Subcutaneous abdominal adipose tissue (tissue), 5 donors: Measurements from ENCODE around the gene GDPD3.
"Not testable (repeated sequence)": the region's sequence is repeated elsewhere in the genome, so short reads cannot be mapped to it uniquely, and the experiment has no call there.

ENCODE experiments used
- H3K27ac ChIP-seq: one replicate; pipeline ENCODE4 v1.7.0; 2013; ENCODE audit warnings: low read depth, mild to moderate bottlenecking, inconsistent platforms, low read length, moderate library complexity
- H3K27me3 ChIP-seq, 5 donors: one replicate each; pipeline ENCODE4 v1.7.0; 2013; ENCODE audit warnings: low read length in 5 of 5, inconsistent platforms in 1 of 5; ENCODE audit not compliant: control insufficient read depth in 5 of 5, insufficient read depth in 4 of 5
- H3K36me3 ChIP-seq, 5 donors: one replicate each; pipeline ENCODE4 v1.7.0; 2013; ENCODE audit warnings: low read length in 5 of 5; ENCODE audit not compliant: control insufficient read depth in 5 of 5, insufficient read depth in 5 of 5
- H3K4me1 ChIP-seq, 5 donors: one replicate each; pipeline ENCODE4 v1.7.0; 2013; ENCODE audit warnings: low read length in 5 of 5, mild to moderate bottlenecking in 3 of 5, moderate library complexity in 1 of 5; ENCODE audit not compliant: control insufficient read depth in 5 of 5, insufficient read depth in 5 of 5
- H3K4me3 ChIP-seq, 5 donors: one replicate each; pipeline ENCODE4 v1.7.0; 2013; ENCODE audit warnings: low read length in 5 of 5, low read depth in 1 of 5
- H3K9ac ChIP-seq, 5 donors: one replicate each; pipeline ENCODE4 v1.7.0; 2013; ENCODE audit warnings: low read length in 5 of 5, mild to moderate bottlenecking in 4 of 5, moderate library complexity in 3 of 5
- H3K9me3 ChIP-seq, 5 donors: one replicate each; pipeline ENCODE4 v1.7.0; 2013; ENCODE audit warnings: low read length in 5 of 5; ENCODE audit not compliant: control insufficient read depth in 5 of 5
- donor health status: healthy.
- donor health status: healthy.
- donor health status: healthy.
- donor health status: healthy.
- donor health status: healthy.

GDPD3 gene

DNA sequence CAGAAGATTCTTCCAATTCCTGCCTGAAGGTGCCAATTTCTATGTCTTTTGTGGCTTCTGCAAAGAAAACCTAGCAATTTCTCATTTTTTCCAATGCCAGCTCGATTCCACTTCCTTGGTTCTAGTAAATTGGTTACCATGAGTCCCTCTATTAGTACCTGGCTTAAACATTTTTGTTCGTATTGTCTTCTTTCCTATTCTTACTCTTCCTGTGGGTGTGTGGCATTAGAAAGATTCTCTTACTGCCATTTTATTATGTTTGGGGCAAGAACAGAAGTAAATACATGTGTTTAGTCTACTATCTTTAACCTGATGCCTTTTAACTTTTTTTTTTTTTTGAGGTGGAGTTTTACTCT, 30.0 kb upstream of the GDPD3 start:
- Histone ChIP-seq H3K9me3 (no peaks in the 10 kb centered on the region), H3K27ac (no peak overlapping the region), H3K9ac (no peak overlapping the region), H3K36me3 (no peaks in the 10 kb centered on the region), H3K27me3 (no peaks in the 10 kb centered on the region), H3K4me3 (no peak overlapping the region), H3K4me1 (peaks cover 0 to 6% (median 0%) of the 10 kb centered on the region in 5 donors)

DNA sequence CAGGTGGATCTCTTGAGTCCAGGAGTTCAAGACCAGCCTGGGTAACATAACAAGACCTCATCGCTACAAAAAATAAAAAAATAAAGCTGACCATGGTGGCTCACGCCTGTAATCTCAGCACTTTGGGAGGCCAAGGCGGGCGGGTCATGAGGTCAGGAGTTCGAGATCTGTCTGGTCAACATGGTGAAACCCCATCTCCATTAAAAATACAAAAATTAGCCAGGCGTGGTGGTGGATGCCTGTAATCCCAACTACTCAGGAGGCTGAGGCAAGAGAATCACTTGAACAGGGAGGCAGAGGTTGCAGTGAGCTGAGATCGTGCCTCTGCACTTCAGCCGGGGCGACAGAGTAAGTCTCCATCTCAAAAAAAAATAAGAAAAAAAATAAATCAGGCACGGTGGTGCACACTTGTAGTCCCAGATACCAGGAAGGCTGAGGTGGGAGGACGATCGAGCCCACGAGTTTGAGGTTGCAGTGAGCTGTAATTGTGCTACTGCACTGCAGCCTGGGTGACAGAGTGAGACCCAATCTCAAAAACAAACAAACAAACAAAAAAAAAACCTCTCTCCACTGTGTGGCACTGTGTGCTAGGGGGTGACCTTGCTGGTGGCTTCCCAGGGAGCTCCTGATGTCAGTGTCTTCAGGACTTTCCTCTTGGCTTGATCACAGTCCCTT, 29.5 kb upstream of the GDPD3 start:
- Histone ChIP-seq H3K9ac (no peak overlapping the region), H3K9me3 (no peaks in the 10 kb centered on the region), H3K27ac (no peak overlapping the region), H3K4me1 (peaks cover 0 to 6% (median 0%) of the 10 kb centered on the region in 5 donors), H3K36me3 (no peaks in the 10 kb centered on the region), H3K4me3 (no peak overlapping the region), H3K27me3 (no peaks in the 10 kb centered on the region)

DNA sequence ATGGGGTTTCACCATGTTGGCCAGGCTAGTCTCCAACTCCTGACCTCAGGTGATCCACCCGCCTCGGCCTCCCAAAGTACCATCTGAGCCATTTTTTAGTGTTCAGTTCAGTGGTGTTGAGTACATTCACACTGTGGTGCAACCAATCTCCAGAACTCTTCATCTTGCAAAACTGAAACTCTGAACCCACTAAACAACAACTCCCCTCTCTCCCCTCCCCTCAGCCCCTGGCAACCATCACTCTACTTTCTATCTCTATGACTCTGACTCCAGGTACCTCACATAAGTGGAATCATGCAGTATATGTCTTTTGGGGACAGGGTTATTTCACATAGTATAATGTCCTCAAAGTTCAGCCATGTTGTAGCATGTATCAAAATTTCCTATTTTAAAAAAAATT, 28.4 kb upstream of the GDPD3 start:
- H3K4me1 ChIP-seq = peaks cover 0 to 6% (median 0%) of the 10 kb centered on the region in 5 donors
- no peak overlapping the region for H3K4me3 ChIP-seq
- no peaks in the 10 kb centered on the region for H3K9me3 ChIP-seq
- H3K36me3 ChIP-seq = no peaks in the 10 kb centered on the region
- no peak overlapping the region for H3K9ac ChIP-seq
- H3K27ac ChIP-seq = no peak overlapping the region
- H3K27me3 ChIP-seq = no peaks in the 10 kb centered on the region

DNA sequence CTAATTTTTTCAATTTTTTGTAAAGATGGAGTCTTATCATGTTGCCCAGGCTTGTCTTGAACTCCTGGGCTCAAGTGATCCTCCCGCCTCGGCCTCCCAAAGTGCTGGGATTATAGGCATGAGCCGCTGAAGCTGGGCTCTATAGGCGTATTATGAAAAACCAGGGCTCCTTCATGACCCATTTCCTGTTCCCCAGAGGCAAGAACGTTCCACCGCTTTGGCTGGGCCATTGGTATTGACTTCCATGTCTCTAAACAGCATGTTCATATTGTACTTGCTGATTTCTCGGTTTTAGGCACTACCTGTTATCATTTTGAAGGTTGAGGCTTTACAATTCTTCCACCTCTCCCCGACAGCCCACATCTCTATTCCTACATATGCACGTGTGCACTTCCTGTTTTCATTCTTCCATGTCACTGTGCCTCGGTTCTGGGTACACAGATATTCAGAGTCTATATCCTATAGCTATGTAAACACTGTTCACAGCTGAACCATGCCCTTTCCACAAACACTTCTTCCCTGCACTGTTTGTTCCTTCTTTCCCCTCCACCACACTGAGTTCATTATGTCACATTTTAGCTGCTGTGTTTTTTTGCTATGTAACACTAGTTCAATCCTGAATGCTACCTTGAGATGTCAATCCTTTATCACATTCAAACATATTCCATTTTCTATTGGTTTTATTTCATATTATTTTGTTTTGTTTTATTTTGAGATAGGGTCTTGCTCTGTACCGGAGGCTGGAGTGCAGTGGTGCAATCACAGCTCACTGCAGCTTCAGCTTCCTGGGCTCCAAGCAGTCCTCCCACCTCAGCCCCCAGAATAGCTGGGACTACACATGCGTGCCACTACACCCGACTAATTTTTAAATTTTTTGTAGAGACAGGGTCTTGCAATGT, 26.5 kb upstream of the GDPD3 start:
- Histone ChIP-seq H3K27ac (no peak overlapping the region), H3K36me3 (no peaks in the 10 kb centered on the region), H3K9me3 (no peaks in the 10 kb centered on the region)

DNA sequence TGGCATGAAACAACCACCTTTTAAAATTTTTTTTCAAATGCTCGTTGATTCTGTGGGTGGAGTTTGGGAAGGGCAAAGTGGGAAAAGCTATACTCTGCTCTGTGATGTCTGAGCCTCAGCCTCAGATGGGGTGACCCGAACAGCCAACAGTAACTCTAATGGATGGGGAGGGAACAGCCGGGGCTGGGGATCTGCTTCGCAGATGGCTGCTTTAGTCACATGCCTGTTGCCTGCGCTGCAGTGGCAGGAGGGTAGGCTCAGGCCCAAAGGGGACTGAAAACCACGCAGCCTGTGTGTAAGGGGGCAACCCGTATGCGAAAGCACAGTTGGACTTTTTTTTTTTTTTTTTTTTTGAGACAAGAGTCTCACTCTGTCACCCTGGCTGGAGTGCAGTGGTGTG, 24.6 kb upstream of the GDPD3 start:
- H3K9ac ChIP-seq = no peak overlapping the region
- H3K27me3 ChIP-seq = no peaks in the 10 kb centered on the region
- no peak overlapping the region for H3K27ac ChIP-seq
- no peaks in the 10 kb centered on the region for H3K9me3 ChIP-seq
- peaks cover 0 to 6% (median 0%) of the 10 kb centered on the region in 5 donors for H3K4me1 ChIP-seq
- H3K36me3 ChIP-seq = no peaks in the 10 kb centered on the region
- no peak overlapping the region for H3K4me3 ChIP-seq

More for the DNA sequence above, 26.5 kb upstream of the GDPD3 start:
- no peak overlapping the region for H3K9ac ChIP-seq
- no peak overlapping the region for H3K4me3 ChIP-seq
- H3K27me3 ChIP-seq = no peaks in the 10 kb centered on the region
- H3K4me1 ChIP-seq = peaks cover 0 to 6% (median 0%) of the 10 kb centered on the region in 5 donors

DNA sequence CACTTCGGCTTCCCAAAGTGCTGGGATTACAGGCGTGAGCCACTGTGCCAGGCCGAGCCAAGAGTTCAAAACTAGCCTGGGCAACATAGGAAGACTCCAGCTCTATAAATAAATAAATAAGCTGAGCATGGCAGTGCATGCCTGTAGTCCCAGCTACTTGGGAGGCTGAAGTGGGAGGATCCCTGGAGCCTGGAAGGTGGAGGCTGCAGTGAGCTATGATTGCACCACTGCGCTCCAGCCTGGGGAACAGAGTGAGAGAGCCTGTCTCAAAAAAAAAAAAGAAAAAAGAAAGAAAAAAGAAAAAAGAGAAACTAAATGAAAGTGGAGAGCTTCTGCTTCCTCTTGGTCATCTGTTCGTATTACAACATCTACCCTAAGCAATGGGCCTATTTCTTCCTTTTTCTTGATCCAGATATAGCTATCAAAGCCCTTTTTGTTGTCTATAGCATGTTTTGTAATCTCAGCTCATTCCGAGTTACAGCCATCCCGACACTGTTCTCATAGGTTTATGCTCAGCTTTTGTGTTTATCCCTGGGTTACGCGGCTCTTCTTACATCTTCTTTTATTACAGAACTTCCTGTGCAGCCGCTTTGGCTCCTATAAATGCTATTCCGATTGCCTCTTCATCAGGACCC, 23.8 kb upstream of the GDPD3 start:
- Histone ChIP-seq H3K9ac (no peak overlapping the region), H3K9me3 (no peaks in the 10 kb centered on the region), H3K27ac (no peak overlapping the region), H3K36me3 (no peaks in the 10 kb centered on the region), H3K4me1 (peaks cover 0 to 6% (median 0%) of the 10 kb centered on the region in 5 donors), H3K27me3 (no peaks in the 10 kb centered on the region), H3K4me3 (no peak overlapping the region)

DNA sequence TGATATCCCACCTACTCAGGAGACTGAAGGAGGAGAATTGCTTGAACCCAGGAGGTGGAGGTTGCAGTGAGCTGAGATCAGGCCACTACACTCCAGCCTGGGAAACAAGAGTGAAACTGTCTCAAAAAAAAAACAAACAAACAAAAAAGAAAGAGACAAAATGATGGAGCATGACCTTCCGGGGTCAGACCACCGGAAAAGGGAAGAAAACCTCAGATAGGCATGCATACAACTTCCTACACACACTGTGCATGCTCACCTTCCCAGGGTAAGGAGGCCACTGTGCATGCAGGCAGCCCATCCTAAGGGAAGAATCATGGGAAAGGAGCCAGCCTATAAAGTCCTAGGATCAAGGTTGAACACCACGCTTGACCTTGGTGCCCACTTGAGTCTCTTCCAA, 19.3 kb upstream of the GDPD3 start:
- H3K4me1 ChIP-seq = no peaks in the 10 kb centered on the region
- no peak overlapping the region for H3K4me3 ChIP-seq
- H3K27ac ChIP-seq = no peak overlapping the region
- H3K36me3 ChIP-seq = no peaks in the 10 kb centered on the region
- no peaks in the 10 kb centered on the region for H3K9me3 ChIP-seq
- H3K27me3 ChIP-seq = no peaks in the 10 kb centered on the region
- no peak overlapping the region for H3K9ac ChIP-seq

DNA sequence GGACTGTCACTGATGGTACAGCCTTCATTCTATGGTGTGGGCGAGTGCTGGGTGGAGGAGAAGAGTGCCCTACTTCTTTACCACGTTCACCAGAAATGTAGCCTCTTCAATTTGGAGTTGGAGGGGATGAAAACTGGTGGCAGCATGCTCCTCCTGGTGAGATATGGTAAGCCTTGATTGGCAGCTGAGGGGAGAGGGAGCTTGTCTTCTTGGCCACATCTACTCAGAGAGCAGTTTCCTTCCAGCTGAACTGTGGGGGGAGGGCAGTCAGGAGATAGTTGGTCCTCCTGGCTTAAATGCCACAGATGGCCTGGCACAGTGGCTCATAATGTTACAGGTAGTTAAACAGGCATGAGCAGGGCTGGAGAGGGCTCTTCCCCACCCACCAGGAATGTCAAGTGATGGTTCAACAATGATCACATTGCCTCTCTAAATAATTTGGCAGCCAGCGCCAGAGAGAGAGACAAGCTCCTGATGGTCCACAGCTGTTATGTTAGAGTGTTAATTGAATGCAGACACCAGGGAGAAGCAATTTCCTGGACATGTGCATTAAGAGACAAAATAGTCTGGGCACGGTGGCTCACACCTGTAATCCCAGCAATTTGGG, 18.6 kb upstream of the GDPD3 start:
- Histone ChIP-seq H3K27me3 (no peaks in the 10 kb centered on the region), H3K4me1 (no peaks in the 10 kb centered on the region), H3K9ac (no peak overlapping the region)

DNA sequence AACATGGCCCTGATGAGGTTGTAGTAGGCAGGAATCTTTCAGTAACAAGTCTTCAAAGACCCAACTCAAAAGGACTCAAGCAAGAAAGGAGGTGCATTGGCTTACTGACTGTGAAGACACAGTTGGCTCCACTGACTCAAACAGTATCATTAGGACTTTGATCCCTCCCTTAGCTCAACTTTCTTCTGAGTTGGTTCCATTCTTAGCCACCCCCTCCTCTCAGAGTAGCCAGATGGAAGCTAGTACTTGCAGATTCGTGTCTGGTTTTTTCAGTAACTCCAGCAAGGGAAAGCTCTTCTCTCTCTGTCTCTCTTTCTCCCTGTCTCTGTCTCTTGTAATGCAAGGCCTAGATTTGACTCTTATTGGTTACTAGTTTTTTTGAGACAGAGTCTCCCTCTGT, 14.7 kb upstream of the GDPD3 start:
- H3K4me3 ChIP-seq = no peak overlapping the region
- H3K36me3 ChIP-seq = no peaks in the 10 kb centered on the region
- no peak overlapping the region for H3K27ac ChIP-seq
- H3K9ac ChIP-seq = no peak overlapping the region
- H3K9me3 ChIP-seq = no peaks in the 10 kb centered on the region
- H3K27me3 ChIP-seq = no peaks in the 10 kb centered on the region
- H3K4me1 ChIP-seq = peaks cover 0 to 13% (median 4%) of the 10 kb centered on the region in 5 donors

More for the DNA sequence above, 18.6 kb upstream of the GDPD3 start:
- no peak overlapping the region for H3K27ac ChIP-seq
- H3K9me3 ChIP-seq = no peaks in the 10 kb centered on the region
- no peak overlapping the region for H3K4me3 ChIP-seq
- H3K36me3 ChIP-seq = no peaks in the 10 kb centered on the region

DNA sequence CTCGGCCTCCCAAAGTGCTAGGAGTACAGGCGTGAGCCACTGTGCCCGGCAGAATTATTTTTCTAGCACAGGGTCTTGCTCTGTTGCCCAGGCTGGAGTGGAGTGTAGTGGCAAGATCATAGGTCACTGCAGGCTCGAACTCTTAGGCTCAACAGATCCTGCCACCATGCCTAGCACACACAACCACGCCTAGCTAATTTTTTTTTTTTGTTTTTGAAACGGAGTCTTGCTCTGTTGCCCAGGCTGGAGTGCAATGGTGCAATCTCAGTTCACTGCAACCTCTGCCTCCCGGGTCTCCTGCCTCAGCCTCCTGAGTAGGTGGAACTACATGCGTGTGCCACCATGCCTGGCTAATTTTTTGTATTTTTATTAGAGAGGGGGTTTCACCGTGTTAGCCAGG, 12.4 kb upstream of the GDPD3 start:
- H3K27ac ChIP-seq, H3K4me3 ChIP-seq, H3K27me3 ChIP-seq, H3K9ac ChIP-seq, H3K9me3 ChIP-seq, H3K36me3 ChIP-seq: not testable (repeated sequence)
- peaks cover 6 to 32% (median 23%) of the 10 kb centered on the region in 5 donors for H3K4me1 ChIP-seq
